Measurements from ENCODE around the gene TTYH2. TPM values are rescaled to one million over a fixed set of nuclear protein-coding genes. Genes with fewer than 3 reads are reported as not detected.

TTYH2 gene
- total and polyA plus RNA-seq, 2 experiments from 2014 or later = 0.38 TPM; not detected in 1

DNA sequence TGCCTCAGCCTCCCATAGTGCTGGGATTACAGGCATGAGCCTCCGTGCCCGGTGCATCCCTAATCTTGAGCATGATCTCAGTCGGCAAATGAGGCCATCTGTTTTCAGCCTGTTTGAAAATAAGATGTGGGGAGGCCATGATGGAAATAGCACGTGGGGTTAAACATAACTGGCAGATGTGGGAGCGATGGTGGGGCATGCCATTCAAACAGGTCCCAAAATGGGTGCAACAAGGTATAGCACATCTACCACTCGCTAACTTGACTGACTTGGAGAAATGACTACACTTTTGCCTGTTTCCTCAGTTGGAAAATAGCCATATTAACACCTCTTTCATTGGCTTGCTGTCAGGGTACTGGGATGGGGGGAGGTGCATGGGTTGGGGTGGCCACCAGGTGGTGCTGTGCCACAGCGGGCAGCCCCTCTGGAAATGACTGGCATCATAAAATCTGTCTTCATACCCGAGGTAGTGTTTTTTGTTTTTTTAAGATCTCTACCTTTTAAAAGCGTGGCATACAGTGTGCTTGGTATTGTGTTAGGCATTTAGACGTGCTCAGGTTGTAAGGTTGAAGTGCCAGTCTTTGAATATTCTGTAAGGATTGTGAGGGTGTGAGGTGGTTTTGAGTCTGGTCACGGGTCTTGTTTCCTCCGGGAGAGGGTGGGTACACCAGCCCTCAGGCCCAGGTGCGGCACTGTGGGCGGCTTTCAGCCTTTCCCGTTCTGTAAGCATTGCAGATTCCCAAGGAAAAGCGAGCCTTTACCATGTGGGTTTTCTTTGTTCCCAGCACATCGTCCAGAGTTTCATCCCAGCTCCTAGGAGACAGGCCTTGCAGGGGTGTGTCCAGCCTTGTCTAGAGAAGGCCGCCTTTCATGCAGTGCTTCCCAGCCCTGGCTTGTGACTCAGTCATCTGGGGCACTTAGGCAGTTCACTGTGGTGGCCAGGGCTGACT, 2.9 kb upstream of the TTYH2 start:
- Histone ChIP-seq H3K9me3 (ENCODE audit: low read depth) (no peaks in the 10 kb centered on the region), H2AFZ (no peak overlapping the region), H3F3A (ENCODE audit: insufficient read depth) (peaks cover 60% of the 10 kb centered on the region), H3K9me2 (ENCODE audit: insufficient read depth) (no peaks in the 10 kb centered on the region), H3K4me1 (ENCODE audit: insufficient read depth) (peaks cover 32% of the 10 kb centered on the region), H3K4me2 (ENCODE audit: unreplicated experiment) (no peak overlapping the region), H3K4me3 (no peak overlapping the region), H3K27ac (peak overlapping the region; percentile 39), H4K20me1 (ENCODE audit: insufficient read depth) (peaks cover 16% of the 10 kb centered on the region), H3K9ac (peak overlapping the region; percentile 18; the same call in 1 of the 2 replicates), H3K36me3 (ENCODE audit: low read depth) (peaks cover 38% of the 10 kb centered on the region), H3K79me2 (ENCODE audit: insufficient read depth) (peaks cover 36% of the 10 kb centered on the region), H3K27me3 (replicated peaks; ENCODE audit: insufficient read depth) (no peaks in the 10 kb centered on the region)
- peak; percentile 74 for DNase-seq
- in situ Hi-C loops (cut with MboI) = no loop called here
- WGBS, 2 experiments (ENCODE audit: low coverage in 1 of 2, low lambda C conversion rate in 2 of 2, missing lambda C conversion rate in 2 of 2) = 42 to 46% methylated on average over 18 of the region's 18 CpGs
- TF ChIP-seq EZH2 (IDR thresholded peaks at IDR 0.05; ENCODE audit: insufficient read depth, poor library complexity, severe bottlenecking) (no peak), EZH2phosphoT487 (IDR thresholded peaks at IDR 0.05; ENCODE audit: insufficient read depth, low read depth) (no peak)

DNA sequence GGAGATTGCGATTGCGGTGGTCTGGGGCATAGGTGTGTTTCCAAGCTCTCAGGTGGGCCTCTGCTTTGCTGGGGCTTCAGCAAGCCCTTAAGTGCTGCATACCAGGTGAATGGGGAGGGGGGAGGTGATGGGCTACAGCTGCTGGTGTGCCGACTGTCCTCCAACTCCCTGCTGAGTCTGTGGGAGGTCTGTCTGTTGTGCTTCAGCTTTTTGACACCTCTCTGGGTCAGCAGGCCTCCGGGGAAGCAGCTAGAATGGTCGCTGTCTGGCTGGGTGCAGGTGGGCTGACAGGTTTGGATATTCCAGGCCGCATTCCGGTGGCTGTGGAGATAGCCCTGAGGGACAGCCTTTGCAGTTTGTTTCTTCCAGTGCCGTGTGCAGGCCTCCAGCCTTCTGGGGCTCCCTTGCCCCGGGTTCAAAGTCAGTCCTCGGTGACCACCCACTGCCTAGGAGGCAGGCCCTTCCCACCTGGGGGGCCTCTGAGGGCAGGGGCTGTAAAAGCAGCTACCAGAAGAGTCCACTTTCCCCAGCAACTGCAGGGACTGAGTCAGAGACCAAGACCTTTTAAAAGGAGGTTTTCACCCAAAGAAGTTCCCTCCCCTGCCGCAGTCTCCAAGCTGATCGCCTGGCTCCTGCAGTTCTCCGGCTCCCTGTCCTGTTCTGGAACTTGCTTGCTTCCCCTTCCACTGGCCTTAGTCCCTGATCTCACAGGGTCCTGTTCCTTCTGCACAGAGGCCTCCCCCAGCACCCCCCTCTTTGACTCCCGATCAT, 2.0 kb upstream of the TTYH2 start:
- H3K4me2 ChIP-seq (ENCODE audit: unreplicated experiment) = peak overlapping the region; percentile 92
- no peak overlapping the region for H2AFZ ChIP-seq
- peaks cover 28% of the 10 kb centered on the region for H3K79me2 ChIP-seq (ENCODE audit: insufficient read depth)
- 72% methylated on average over 14 of the region's 14 CpGs for WGBS, 2 experiments (ENCODE audit: low coverage in 1 of 2, low lambda C conversion rate in 2 of 2, missing lambda C conversion rate in 2 of 2)
- H3K4me1 ChIP-seq (ENCODE audit: insufficient read depth) = peaks cover 26% of the 10 kb centered on the region
- H3K4me3 ChIP-seq = peak overlapping the region; percentile 86; the same call in 1 of the 2 replicates
- peak; percentile 36 for DNase-seq
- no peaks in the 10 kb centered on the region for H3K27me3 ChIP-seq (replicated peaks; ENCODE audit: insufficient read depth)
- TF ChIP-seq EZH2phosphoT487 (IDR thresholded peaks at IDR 0.05; ENCODE audit: insufficient read depth, low read depth) (no peak), EZH2 (IDR thresholded peaks at IDR 0.05; ENCODE audit: insufficient read depth, poor library complexity, severe bottlenecking) (no peak)
- no peaks in the 10 kb centered on the region for H3K9me2 ChIP-seq (ENCODE audit: insufficient read depth)
- no peak overlapping the region; the same call in 1 of the 2 replicates for H3K27ac ChIP-seq
- H3K9me3 ChIP-seq (ENCODE audit: low read depth) = no peaks in the 10 kb centered on the region
- H3K36me3 ChIP-seq (ENCODE audit: low read depth) = peaks cover 29% of the 10 kb centered on the region
- H3F3A ChIP-seq (ENCODE audit: insufficient read depth) = peaks cover 52% of the 10 kb centered on the region
- H3K9ac ChIP-seq = peak overlapping the region; percentile 75
- H4K20me1 ChIP-seq (ENCODE audit: insufficient read depth) = peaks cover 16% of the 10 kb centered on the region
- in situ Hi-C loops (cut with MboI) = no loop called here

DNA sequence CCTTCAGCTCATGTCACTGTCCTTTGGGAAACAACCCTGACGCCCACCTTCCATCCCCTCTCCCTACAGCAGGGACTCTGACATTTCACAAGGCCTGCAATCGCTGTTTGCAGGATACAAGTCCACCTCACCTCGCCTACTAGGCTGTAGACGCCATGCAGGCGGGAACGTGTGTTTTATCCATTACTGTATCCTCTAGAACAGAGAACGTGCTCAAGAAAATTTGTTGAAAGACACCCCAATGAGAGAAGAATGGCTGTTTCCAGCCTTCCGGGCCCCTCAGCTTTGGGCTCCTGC, 1.5 kb upstream of the TTYH2 start:
- TF ChIP-seq EZH2 (IDR thresholded peaks at IDR 0.05; ENCODE audit: insufficient read depth, poor library complexity, severe bottlenecking) = no peak
- TF ChIP-seq EZH2phosphoT487 (IDR thresholded peaks at IDR 0.05; ENCODE audit: insufficient read depth, low read depth) = no peak
- H3K36me3 ChIP-seq (ENCODE audit: low read depth) = peaks cover 27% of the 10 kb centered on the region
- H3K4me3 ChIP-seq = peak overlapping the region; percentile 86
- peak overlapping the region; percentile 75 for H3K9ac ChIP-seq
- peaks cover 16% of the 10 kb centered on the region for H4K20me1 ChIP-seq (ENCODE audit: insufficient read depth)
- in situ Hi-C loops (cut with MboI) = no loop called here
- no peaks in the 10 kb centered on the region for H3K27me3 ChIP-seq (replicated peaks; ENCODE audit: insufficient read depth)
- H3K4me2 ChIP-seq (ENCODE audit: unreplicated experiment) = peak overlapping the region; percentile 92
- H3K9me2 ChIP-seq (ENCODE audit: insufficient read depth) = no peaks in the 10 kb centered on the region
- H3K4me1 ChIP-seq (ENCODE audit: insufficient read depth) = peaks cover 26% of the 10 kb centered on the region
- H3K27ac ChIP-seq = no peak overlapping the region
- WGBS, 2 experiments (ENCODE audit: low coverage in 1 of 2, low lambda C conversion rate in 2 of 2, missing lambda C conversion rate in 2 of 2) = 33 to 37% methylated on average over 8 of the region's 8 CpGs
- peaks cover 49% of the 10 kb centered on the region for H3F3A ChIP-seq (ENCODE audit: insufficient read depth)
- H2AFZ ChIP-seq = peak overlapping the region; percentile 90
- H3K79me2 ChIP-seq (ENCODE audit: insufficient read depth) = peaks cover 22% of the 10 kb centered on the region
- DNase-seq = peak; percentile 29
- no peaks in the 10 kb centered on the region for H3K9me3 ChIP-seq (ENCODE audit: low read depth)

DNA sequence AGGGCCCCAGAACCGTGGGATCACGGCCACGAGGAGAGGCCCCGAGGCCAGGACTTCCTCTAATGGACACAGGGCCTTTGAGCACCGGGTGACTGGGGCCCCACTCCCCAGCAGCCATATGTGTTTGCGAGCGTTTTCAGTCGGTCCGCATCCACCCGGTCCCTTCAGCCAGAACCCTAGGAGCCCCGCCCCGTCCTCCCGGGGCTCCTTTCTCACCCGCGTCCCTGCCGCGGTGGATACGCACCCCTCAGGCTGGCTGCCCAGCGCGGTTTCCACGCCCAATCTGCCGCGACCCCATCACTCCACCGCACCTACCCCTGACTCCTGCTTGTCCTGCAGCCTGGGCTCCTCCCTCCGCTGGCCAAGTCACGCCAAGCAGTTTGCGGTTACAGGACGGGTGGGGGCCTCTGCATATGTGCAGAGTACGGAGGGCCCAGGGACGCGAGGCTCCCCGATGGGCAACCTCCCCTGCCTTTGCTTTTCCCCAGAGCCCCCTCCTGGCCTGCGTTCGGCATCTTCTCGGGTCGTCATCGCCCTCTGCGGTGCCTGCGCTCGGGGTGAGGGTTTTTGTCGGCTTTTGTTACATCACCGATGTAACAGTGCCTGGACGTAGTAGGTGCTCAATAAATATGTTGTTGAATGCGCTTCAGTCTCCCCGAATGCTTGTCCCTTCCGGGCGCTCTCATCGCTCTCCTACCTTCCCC, 1.0 kb upstream of the TTYH2 start:
- no peak for TF ChIP-seq EZH2phosphoT487 (IDR thresholded peaks at IDR 0.05; ENCODE audit: insufficient read depth, low read depth)
- TF ChIP-seq EZH2 (IDR thresholded peaks at IDR 0.05; ENCODE audit: insufficient read depth, poor library complexity, severe bottlenecking) = no peak
- peak overlapping the region; percentile 92 for H3K4me2 ChIP-seq (ENCODE audit: unreplicated experiment)
- peaks cover 27% of the 10 kb centered on the region for H3K36me3 ChIP-seq (ENCODE audit: low read depth)
- peak overlapping the region; percentile 55 for H3K27ac ChIP-seq
- peaks cover 26% of the 10 kb centered on the region for H3K4me1 ChIP-seq (ENCODE audit: insufficient read depth)
- no peaks in the 10 kb centered on the region for H3K27me3 ChIP-seq (replicated peaks; ENCODE audit: insufficient read depth)
- H3F3A ChIP-seq (ENCODE audit: insufficient read depth) = peaks cover 44% of the 10 kb centered on the region
- DNase-seq = peak; percentile 63
- peaks cover 17% of the 10 kb centered on the region for H3K79me2 ChIP-seq (ENCODE audit: insufficient read depth)
- H3K4me3 ChIP-seq = peak overlapping the region; percentile 86
- no peaks in the 10 kb centered on the region for H3K9me2 ChIP-seq (ENCODE audit: insufficient read depth)
- WGBS, 2 experiments (ENCODE audit: low coverage in 1 of 2, low lambda C conversion rate in 2 of 2, missing lambda C conversion rate in 2 of 2) = 1 to 2% methylated on average over 48 of the region's 48 CpGs
- peak overlapping the region; percentile 75 for H3K9ac ChIP-seq
- H2AFZ ChIP-seq = peak overlapping the region; percentile 90
- in situ Hi-C loops (cut with MboI) = no loop called here
- H4K20me1 ChIP-seq (ENCODE audit: insufficient read depth) = peaks cover 16% of the 10 kb centered on the region
- no peaks in the 10 kb centered on the region for H3K9me3 ChIP-seq (ENCODE audit: low read depth)
